Measurements from ENCODE around the gene TP53I13.

The TP53I13 gene

DNA sequence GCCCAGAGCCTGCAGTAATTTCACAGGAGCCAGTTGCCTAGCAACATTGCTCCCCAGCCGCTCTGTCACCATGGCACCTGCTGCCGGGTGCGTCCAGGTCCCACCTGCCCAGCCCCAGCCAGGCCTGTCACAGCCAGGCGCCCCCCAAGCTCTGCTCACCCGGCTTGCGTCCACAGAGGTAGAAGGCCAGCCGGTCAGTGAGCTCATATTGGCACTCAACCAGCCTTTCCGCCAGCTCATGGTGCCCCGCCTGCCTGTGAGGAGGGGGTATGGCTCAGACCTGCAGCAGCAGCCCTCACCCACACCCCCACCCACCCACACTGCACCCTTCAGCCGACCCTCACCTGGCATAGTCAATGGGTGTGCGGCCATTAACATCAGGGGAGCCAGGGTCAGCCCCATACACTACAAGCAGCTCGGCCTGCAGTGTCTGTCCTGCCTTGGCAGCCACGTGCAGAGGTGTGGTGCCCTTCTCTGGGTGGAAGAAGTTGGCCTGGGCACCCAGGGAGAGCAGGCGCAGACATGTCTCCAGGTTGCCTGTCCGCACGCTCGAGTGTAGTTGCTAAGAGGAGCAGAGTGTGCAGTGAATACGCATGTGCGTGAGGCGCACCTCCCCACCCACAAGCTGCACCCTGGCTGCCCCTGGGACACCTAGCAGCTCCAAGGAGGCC lies 13.2 kb downstream of the TP53I13 start:
- peaks cover 19% of the 10 kb centered on the region for H3K36me3 ChIP-seq (ENCODE audit: control insufficient read depth, insufficient read depth, low read length)
- no peak overlapping the region for H3K4me3 ChIP-seq (replicated peaks; ENCODE audit: low read depth, low read length)
- no peak for TF ChIP-seq CTCF (IDR thresholded peaks at IDR 0.05; ENCODE audit: insufficient read depth, low read length, poor library complexity, severe bottlenecking)
- no peak for DNase-seq (ENCODE audit: extremely low read depth, insufficient read length)
- no peaks in the 10 kb centered on the region for H3K27me3 ChIP-seq (replicated peaks; ENCODE audit: control insufficient read depth, insufficient read depth, low read length)

DNA sequence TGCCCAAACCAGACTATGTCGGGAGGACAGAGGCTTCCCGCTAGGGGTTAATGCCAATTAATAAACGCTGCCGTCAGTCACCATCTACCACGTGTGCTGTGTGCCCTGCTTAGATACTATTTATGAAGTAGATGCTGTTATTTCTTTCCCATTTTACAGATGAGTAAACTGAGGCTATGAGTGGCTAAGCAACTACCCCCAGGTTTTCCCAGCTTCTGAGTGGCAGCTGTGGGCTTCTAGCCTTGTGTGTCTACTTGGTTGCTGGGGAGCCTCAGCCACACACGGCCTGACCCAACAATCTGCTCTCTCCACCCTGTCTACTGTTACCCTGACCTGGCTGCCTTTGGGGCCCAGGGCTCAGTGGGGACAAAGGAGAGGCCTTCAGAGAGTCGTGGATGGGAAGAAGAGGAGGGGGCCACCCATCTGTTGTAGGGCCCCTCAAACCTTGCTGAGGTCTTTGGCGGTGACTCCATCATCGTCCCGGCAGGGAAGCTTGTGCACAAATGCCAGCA lies 13.8 kb downstream of the TP53I13 start:
- Histone ChIP-seq H3K4me3 (replicated peaks; ENCODE audit: low read depth, low read length) (no peak overlapping the region), H3K27me3 (replicated peaks; ENCODE audit: control insufficient read depth, insufficient read depth, low read length) (no peaks in the 10 kb centered on the region), H3K36me3 (ENCODE audit: control insufficient read depth, insufficient read depth, low read length) (peaks cover 19% of the 10 kb centered on the region)
- no peak for DNase-seq (ENCODE audit: extremely low read depth, insufficient read length)
- TF ChIP-seq CTCF (IDR thresholded peaks at IDR 0.05; ENCODE audit: insufficient read depth, low read length, poor library complexity, severe bottlenecking), result no peak

DNA sequence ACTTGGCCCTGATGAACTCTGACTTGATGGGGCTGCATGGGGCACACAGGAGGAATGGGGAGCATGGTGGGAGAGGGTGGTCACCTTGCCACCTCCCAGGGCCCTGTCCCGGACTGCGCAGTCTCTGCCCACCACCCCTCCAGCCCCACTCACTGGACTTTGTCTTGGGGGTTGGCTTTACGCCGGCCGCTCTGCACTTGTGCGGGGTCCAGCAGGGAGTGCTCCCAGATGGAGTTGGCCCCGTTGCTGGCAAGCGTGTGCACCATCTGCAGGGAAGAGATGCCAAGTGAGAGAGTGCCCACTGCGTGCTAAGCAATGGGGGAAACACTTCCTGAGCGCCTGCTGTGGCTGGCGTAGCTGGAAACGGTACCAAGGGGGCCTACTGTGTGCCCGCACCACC lies 14.3 kb downstream of the TP53I13 start:
- DNase-seq (ENCODE audit: extremely low read depth, insufficient read length), result no peak
- TF ChIP-seq CTCF (IDR thresholded peaks at IDR 0.05; ENCODE audit: insufficient read depth, low read length, poor library complexity, severe bottlenecking), result no peak
- Histone ChIP-seq H3K27me3 (replicated peaks; ENCODE audit: control insufficient read depth, insufficient read depth, low read length) (no peaks in the 10 kb centered on the region), H3K4me3 (replicated peaks; ENCODE audit: low read depth, low read length) (no peak overlapping the region), H3K36me3 (ENCODE audit: control insufficient read depth, insufficient read depth, low read length) (peaks cover 18% of the 10 kb centered on the region)

- Histone ChIP-seq H3K27me3 (replicated peaks; ENCODE audit: control insufficient read depth, insufficient read depth, low read length) (no peaks in the 10 kb centered on the region), H3K36me3 (ENCODE audit: control insufficient read depth, insufficient read depth, low read length) (peaks cover 15% of the 10 kb centered on the region), H3K4me3 (replicated peaks; ENCODE audit: low read depth, low read length) (no peak overlapping the region)
- DNase-seq (ENCODE audit: extremely low read depth, insufficient read length), result no peak
- no peak for TF ChIP-seq CTCF (IDR thresholded peaks at IDR 0.05; ENCODE audit: insufficient read depth, low read length, poor library complexity, severe bottlenecking)
Measured at GRCh38 chr17:29583324-29584248, 15.1 kb downstream of the TP53I13 start.

GRCh38 chr17:29584452-29585079 lies 16.1 kb downstream of the TP53I13 start:
- Histone ChIP-seq H3K27me3 (replicated peaks; ENCODE audit: control insufficient read depth, insufficient read depth, low read length) (no peaks in the 10 kb centered on the region), H3K36me3 (ENCODE audit: control insufficient read depth, insufficient read depth, low read length) (peaks cover 15% of the 10 kb centered on the region), H3K4me3 (replicated peaks; ENCODE audit: low read depth, low read length) (no peak overlapping the region)
- DNase-seq (ENCODE audit: extremely low read depth, insufficient read length), result no peak
- no peak for TF ChIP-seq CTCF (IDR thresholded peaks at IDR 0.05; ENCODE audit: insufficient read depth, low read length, poor library complexity, severe bottlenecking)
